GM12878 (cell line): ENCODE data around the gene PNRC1. TPM values are rescaled to one million over a fixed set of nuclear protein-coding genes. Genes with fewer than 3 reads are reported as not detected.

ENCODE experiments used
- ATAC-seq: fragments of 200-7000 bp; cut with Tn5 transposase; 3 replicates; pipeline ENCODE4 v1.9.1; 2020; ENCODE audit warnings: mild to moderate bottlenecking, moderate library complexity
- BruUV-seq: library from RNA; stranded (reverse); fragments of 400-500 nt; replicated peaks from 2 replicates; lab custom pipeline; 2021; lab: Mats Ljungman, UMichigan
- CTCF ChIA-PET: fragments of 300-600 bp; sonication (Branson Sonifier 250); formaldehyde crosslinking; extraction: SDS; loops from one replicate; lab custom pipeline; 2021; ENCODE audit warnings: inconsistent platforms; lab: Yijun Ruan, JAX
- POLR2A ChIA-PET: fragments of 350-600 bp; formaldehyde crosslinking; extraction: SDS; loops from one replicate; lab custom pipeline; 2021; ENCODE audit warnings: inconsistent platforms; lab: Charles Lee
- RAD21 ChIA-PET: fragments of 300-600 bp; sonication (Branson Sonifier 250); formaldehyde crosslinking; loops from one replicate; lab custom pipeline; 2023; ENCODE audit warnings: antibody characterized with exemption; ENCODE audit not compliant: unreplicated experiment; lab: Charles Lee
- SMC1A ChIA-PET: fragments of 300-600 bp; sonication (Branson Sonifier 250); formaldehyde crosslinking; loops from one replicate; lab custom pipeline; 2023; ENCODE audit not compliant: unreplicated experiment, uncharacterized antibody; lab: Charles Lee
- DNase-seq: peaks from one replicate; pipeline ENCODE4 v3.0.0-alpha.2; 2011; ENCODE audit warnings: low read depth, low spot score
- FAIRE-seq: peaks from 3 replicates; lab custom pipeline; 2011; peaks lifted over from hg19 to GRCh38; lab: Jason Lieb, UNC
- H2AFZ ChIP-seq: 2 replicates; pipeline ENCODE4 v1.6.0; 2011; ENCODE audit warnings: low read depth, low read length, control low read depth; ENCODE audit not compliant: control insufficient read depth
- H3K27ac ChIP-seq: 2 replicates; pipeline ENCODE4 v1.5.1; 2011; ENCODE audit warnings: control low read depth; ENCODE audit not compliant: control insufficient read depth, insufficient read depth
- H3K27me3 ChIP-seq, 2 experiments: replicated peaks in 1 of 2; 2 replicates each; pipeline versions ENCODE4 v1.6.0 to v1.6.1; 2011; ENCODE audit warnings: low read length in 1 of 2; ENCODE audit not compliant: control insufficient read depth in 2 of 2, insufficient read depth in 2 of 2
- H3K36me3 ChIP-seq, 2 experiments: 2 replicates each; pipeline ENCODE4 v1.5.1; 2011; ENCODE audit warnings: low read length in 1 of 2; ENCODE audit not compliant: control insufficient read depth in 2 of 2, insufficient read depth in 2 of 2
- H3K4me1 ChIP-seq: 2 replicates; pipeline ENCODE4 v1.6.1; 2011; ENCODE audit warnings: mild to moderate bottlenecking, low read length, moderate library complexity, mixed read lengths; ENCODE audit not compliant: control insufficient read depth, insufficient read depth
- H3K4me2 ChIP-seq: 2 replicates; pipeline ENCODE4 v1.6.0; 2011; ENCODE audit warnings: control low read depth; ENCODE audit not compliant: control insufficient read depth, insufficient read depth
- H3K4me3 ChIP-seq: fragments of 200-600 bp; sonication (generic); 2 replicates; pipeline ENCODE4 v1.5.1; 2016
- H3K79me2 ChIP-seq: 2 replicates; pipeline ENCODE4 v1.6.0; 2011; ENCODE audit warnings: low read length; ENCODE audit not compliant: control insufficient read depth, insufficient read depth
- H3K9ac ChIP-seq: 2 replicates; pipeline ENCODE4 v1.8.0; 2011; ENCODE audit warnings: low read length, control low read depth, mixed read lengths; ENCODE audit not compliant: control insufficient read depth, insufficient read depth
- H3K9me3 ChIP-seq: replicated peaks from 3 replicates; pipeline ENCODE4 v1.5.1; 2011; ENCODE audit warnings: mild to moderate bottlenecking, low read length; ENCODE audit not compliant: control insufficient read depth, insufficient read depth
- H4K20me1 ChIP-seq: 2 replicates; pipeline ENCODE4 v1.6.0; 2011; ENCODE audit not compliant: control insufficient read depth, insufficient read depth
- BCL3 ChIP-seq: IDR thresholded peaks from 2 replicates; pipeline ENCODE4 v1.6.1; 2011; ENCODE audit warnings: borderline replicate concordance, low read depth, mild to moderate bottlenecking, moderate library complexity, low read length; ENCODE audit not compliant: insufficient read depth, poor library complexity, severe bottlenecking
- GATAD2B ChIP-seq: fragments of 450-650 bp; conservative IDR thresholded peaks from 2 replicates; pipeline ENCODE4 v1.6.1; 2017; ENCODE audit warnings: low read depth, mild to moderate bottlenecking, moderate library complexity
- HSF1 ChIP-seq: fragments of 150-350 bp; IDR thresholded peaks from 2 replicates; pipeline ENCODE4 v1.6.1; 2014; ENCODE audit warnings: mild to moderate bottlenecking, low read depth, low read length
- IKZF1 ChIP-seq: fragments of 450-650 bp; conservative IDR thresholded peaks from 2 replicates; pipeline ENCODE4 v1.6.1; 2017; ENCODE audit warnings: antibody characterized with exemption, mild to moderate bottlenecking
- MLLT1 ChIP-seq: fragments of 450-650 bp; IDR thresholded peaks from 2 replicates; pipeline ENCODE4 v1.6.1; 2016; ENCODE audit warnings: mild to moderate bottlenecking
- NR2C2 ChIP-seq: IDR thresholded peaks from 2 replicates; pipeline ENCODE4 v1.6.1; 2011; ENCODE audit warnings: borderline replicate concordance, low read depth; ENCODE audit not compliant: control insufficient read depth, insufficient read length
- NRF1 ChIP-seq: conservative IDR thresholded peaks from 2 replicates; pipeline ENCODE4 v1.6.1; 2011; ENCODE audit warnings: mild to moderate bottlenecking, low read depth, low read length, improper control_type of control experiment
- SIN3A ChIP-seq: IDR thresholded peaks from 2 replicates; pipeline ENCODE4 v1.6.1; 2012; ENCODE audit warnings: low read depth, low read length, improper control_type of control experiment
- STAT1 ChIP-seq: fragments of 450-650 bp; conservative IDR thresholded peaks from 2 replicates; pipeline ENCODE4 v1.6.1; 2014; ENCODE audit warnings: antibody characterized with exemption, mild to moderate bottlenecking
- TARDBP ChIP-seq: IDR thresholded peaks from 2 replicates; pipeline ENCODE4 v1.6.1; 2016; ENCODE audit warnings: borderline replicate concordance
- ZNF24 ChIP-seq: fragments of 450-650 bp; IDR thresholded peaks from 2 replicates; pipeline ENCODE4 v1.6.1; 2017; ENCODE audit warnings: antibody characterized with exemption, mild to moderate bottlenecking
- ZNF384 ChIP-seq: IDR thresholded peaks from 2 replicates; pipeline ENCODE4 v1.6.1; 2012; ENCODE audit warnings: low read depth, mild to moderate bottlenecking, low read length, improper control_type of control experiment, borderline replicate concordance
- ZNF622 ChIP-seq: fragments of 450-650 bp; IDR thresholded peaks from 2 replicates; pipeline ENCODE4 v1.6.1; 2017; ENCODE audit warnings: mild to moderate bottlenecking, inconsistent platforms
- WGBS: methylation state at CpG from one replicate; pipeline ENCODE4 v1.1.6; 2016; ENCODE audit warnings: low lambda C conversion rate; ENCODE audit not compliant: insufficient replicate concordance, insufficient coverage; ENCODE audit errors: missing lambda C conversion rate; 5-methylcytosine and 5-hydroxymethylcytosine counted together
- in situ Hi-C: fragments of 300-500 bp; cut with MboI; formaldehyde crosslinking; loops from 9 replicates; pipeline ENCODE4 v1.14.3; 2018; ENCODE audit warnings: mixed read lengths
- intact Hi-C: fragments of 100-400 bp; cut with micrococcal nuclease; formaldehyde crosslinking; loops from one replicate; pipeline ENCODE4 v1.14.2; 2022; ENCODE audit not compliant: unreplicated experiment
- polyA plus RNA-seq, 11 experiments: library from polyadenylated mRNA; depleted of rRNA in 4 of 11; unstranded in 6 of 11; stranded (reverse) in 5 of 11; fragments of >200 nt; fragmentation: Nextera tagmentation in 4 of 11; fragmentation: Illumina TruSeq in 1 of 11; extraction: Ambion mirVana in 4 of 11; extraction: Trizol in 1 of 11; gene quantifications; 1 replicate in 1 of 11; 2 replicates in 10 of 11; pipeline versions ENCODE4 v1.2.1 to v1.2.3, GENCODE V29; 2011 to 2016; ENCODE audit warnings: inconsistent platforms in 2 of 11, missing spikeins in 2 of 11, low read depth in 1 of 11
- total RNA-seq, 4 experiments: library from RNA; depleted of rRNA in 3 of 4; stranded (reverse); fragments of >200 nt in 3 of 4; fragmentation: Illumina TruSeq in 1 of 4; extraction: Trizol in 1 of 4; gene quantifications; 2 replicates each; pipeline versions ENCODE4 v1.2.1 to v1.2.3, GENCODE V29; 2013 to 2021

PNRC1 gene
- total and polyA plus RNA-seq, 10 of the 15 experiments (the other 5 are each of a cell fraction or from before 2014, with no cell fraction given), result 7.6 to 66.0 (median 33.1) TPM

- TF ChIP-seq TARDBP (no peak), ZNF622 (no peak), MLLT1 (no peak), ZNF24 (no peak)
- no peak for DNase-seq
- ChIA-PET RAD21 (no interaction called here), POLR2A (no interaction called here), SMC1A (no interaction called here), CTCF (no interaction called here)
- H3K79me2 ChIP-seq, result no peaks in the 10 kb centered on the region
- no peak overlapping the region for H3K9ac ChIP-seq
- no peak overlapping the region for H2AFZ ChIP-seq
- in situ Hi-C loops (no loop called here), intact Hi-C loops (no loop called here)
- no peaks in the 10 kb centered on the region; a peak in 1 of 4 replicates for H3K27me3 ChIP-seq
- no TSS peak for BruUV-seq
- no peaks in the 10 kb centered on the region for H3K4me1 ChIP-seq
- ATAC-seq, result no peak
- no peak overlapping the region for H3K4me2 ChIP-seq
- no peaks in the 10 kb centered on the region for H3K9me3 ChIP-seq
- H3K36me3 ChIP-seq, result no peaks in the 10 kb centered on the region
- H3K27ac ChIP-seq, result no peak overlapping the region
- no peak overlapping the region for H3K4me3 ChIP-seq
- no peaks in the 10 kb centered on the region for H4K20me1 ChIP-seq
- no peak for FAIRE-seq
These were observed 9.5 kb upstream of the PNRC1 start for GRCh38 chr6:89071036-89071435.

- peak; percentile 31; the same call in 1 of the 3 replicates for ATAC-seq
- TF ChIP-seq SIN3A (no peak), ZNF384 (no peak), STAT1 (no peak), NRF1 (no peak), HSF1 (no peak), GATAD2B (no peak), NR2C2 (no peak), IKZF1 (no peak), BCL3 (no peak)
These were observed 7.4 kb upstream of the PNRC1 start for GRCh38 chr6:89073014-89073620.

More at GRCh38 chr6:89073014-89073620, 7.4 kb upstream of the PNRC1 start:
- no peaks in the 10 kb centered on the region for H3K9me3 ChIP-seq
- FAIRE-seq (peak; percentile 7), DNase-seq (no peak)
- no peak overlapping the region for H3K27ac ChIP-seq
- intact Hi-C loops (no loop called here), in situ Hi-C loops (no loop called here)
- H3K4me3 ChIP-seq, result no peak overlapping the region
- SMC1A ChIA-PET, result interaction anchor here (0.7 to 1.5 kb wide), 4 partner anchors 9 to 91 kb away, joined by 3 to 7 read pairs (median 4); no protein-coding TSS in a partner anchor
- no peak overlapping the region; the same call in 1 of the 2 replicates for H2AFZ ChIP-seq
- no peak overlapping the region for H3K9ac ChIP-seq
- no peaks in the 10 kb centered on the region for H3K36me3 ChIP-seq
- no peak overlapping the region for H3K4me2 ChIP-seq
- POLR2A ChIA-PET, result interaction anchor here (0.6 kb wide), 1 partner anchor 264 kb away, joined by 3 read pairs; no protein-coding TSS in a partner anchor
- no peaks in the 10 kb centered on the region for H3K79me2 ChIP-seq
- CTCF ChIA-PET, result interaction anchor here (0.6 to 1.2 kb wide), 3 partner anchors 15 to 90 kb away, joined by 3 read pairs; no protein-coding TSS in a partner anchor
- no peaks in the 10 kb centered on the region for H3K4me1 ChIP-seq
- no peaks in the 10 kb centered on the region; a peak in 1 of 4 replicates for H3K27me3 ChIP-seq
- H4K20me1 ChIP-seq, result no peaks in the 10 kb centered on the region
- RAD21 ChIA-PET, result interaction anchor here (1.3 kb wide), 1 partner anchor 91 kb away, joined by 4 read pairs; no protein-coding TSS in a partner anchor
- no TSS peak for BruUV-seq
- 8% methylated on average over 4 of the region's 4 CpGs for WGBS
